Measurements from ENCODE around the gene C1orf56. TPM values are rescaled to one million over a fixed set of nuclear protein-coding genes. Genes with fewer than 3 reads are reported as not detected.
A peak's percentile ranks its signal among the peaks of the same experiment; 100 is the strongest.

The C1orf56 gene
- total and polyA plus RNA-seq, 2 experiments from 2014 or later: 2.8 to 17.7 TPM

GRCh38 chr1:151043163-151043562 lies 4.4 kb upstream of the C1orf56 start:
- no peak overlapping the region for H2AFZ ChIP-seq
- H3F3A ChIP-seq (ENCODE audit: insufficient read depth): peaks cover 8% of the 10 kb centered on the region; the same call in 1 of the 2 replicates
- DNase-seq: no peak
- no peaks in the 10 kb centered on the region for H3K9me2 ChIP-seq (ENCODE audit: insufficient read depth)
- 87 to 100% methylated on average over 1 of the region's 1 CpG for WGBS, 2 experiments (ENCODE audit: low coverage in 1 of 2, low lambda C conversion rate in 2 of 2, missing lambda C conversion rate in 2 of 2)
- 0 out of 2 replicates have a peak, but pooled peaks cover 3% of the 10 kb centered on the region for H3K4me1 ChIP-seq (ENCODE audit: insufficient read depth)
- H3K27ac ChIP-seq: no peak overlapping the region
- no peaks in the 10 kb centered on the region for H3K36me3 ChIP-seq (ENCODE audit: low read depth)
- in situ Hi-C loops (cut with MboI): no loop called here
- no peaks in the 10 kb centered on the region for H4K20me1 ChIP-seq (ENCODE audit: insufficient read depth)
- H3K27me3 ChIP-seq (replicated peaks; ENCODE audit: insufficient read depth): no peaks in the 10 kb centered on the region
- no peaks in the 10 kb centered on the region for H3K9me3 ChIP-seq (ENCODE audit: low read depth)
- H3K9ac ChIP-seq: no peak overlapping the region
- no peak overlapping the region for H3K4me3 ChIP-seq
- no peaks in the 10 kb centered on the region for H3K79me2 ChIP-seq (ENCODE audit: insufficient read depth)
- TF ChIP-seq EZH2 (IDR thresholded peaks at IDR 0.05; ENCODE audit: insufficient read depth, poor library complexity, severe bottlenecking): no peak
- no peak for TF ChIP-seq EZH2phosphoT487 (IDR thresholded peaks at IDR 0.05; ENCODE audit: insufficient read depth, low read depth)
- H3K4me2 ChIP-seq (ENCODE audit: unreplicated experiment): no peak overlapping the region

DNA sequence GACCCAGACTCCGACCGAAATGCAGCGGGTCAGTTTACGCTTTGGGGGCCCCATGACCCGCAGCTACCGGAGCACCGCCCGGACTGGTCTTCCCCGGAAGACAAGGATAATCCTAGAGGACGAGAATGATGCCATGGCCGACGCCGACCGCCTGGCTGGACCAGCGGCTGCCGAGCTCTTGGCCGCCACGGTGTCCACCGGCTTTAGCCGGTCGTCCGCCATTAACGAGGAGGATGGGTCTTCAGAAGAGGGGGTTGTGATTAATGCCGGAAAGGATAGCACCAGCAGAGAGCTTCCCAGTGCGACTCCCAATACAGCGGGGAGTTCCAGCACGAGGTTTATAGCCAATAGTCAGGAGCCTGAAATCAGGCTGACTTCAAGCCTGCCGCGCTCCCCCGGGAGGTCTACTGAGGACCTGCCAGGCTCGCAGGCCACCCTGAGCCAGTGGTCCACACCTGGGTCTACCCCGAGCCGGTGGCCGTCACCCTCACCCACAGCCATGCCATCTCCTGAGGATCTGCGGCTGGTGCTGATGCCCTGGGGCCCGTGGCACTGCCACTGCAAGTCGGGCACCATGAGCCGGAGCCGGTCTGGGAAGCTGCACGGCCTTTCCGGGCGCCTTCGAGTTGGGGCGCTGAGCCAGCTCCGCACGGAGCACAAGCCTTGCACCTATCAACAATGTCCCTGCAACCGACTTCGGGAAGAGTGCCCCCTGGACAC lies 534 bp downstream of the C1orf56 start:
- peak overlapping the region; percentile 84 for H3K9ac ChIP-seq
- peak overlapping the region; percentile 83 for H3K4me2 ChIP-seq (ENCODE audit: unreplicated experiment)
- H3K36me3 ChIP-seq (ENCODE audit: low read depth): peaks cover 25% of the 10 kb centered on the region
- TF ChIP-seq EZH2 (IDR thresholded peaks at IDR 0.05; ENCODE audit: insufficient read depth, poor library complexity, severe bottlenecking) (no peak), EZH2phosphoT487 (IDR thresholded peaks at IDR 0.05; ENCODE audit: insufficient read depth, low read depth) (no peak)
- H3F3A ChIP-seq (ENCODE audit: insufficient read depth): peaks cover 51% of the 10 kb centered on the region
- H3K9me2 ChIP-seq (ENCODE audit: insufficient read depth): no peaks in the 10 kb centered on the region
- peak overlapping the region; percentile 89 for H2AFZ ChIP-seq
- in situ Hi-C loops (cut with MboI): no loop called here
- 0 out of 2 replicates have a peak, but pooled peaks cover 13% of the 10 kb centered on the region for H3K4me1 ChIP-seq (ENCODE audit: insufficient read depth)
- 3 to 5% methylated on average over 47 to 48 of the region's 48 CpGs for WGBS, 2 experiments (ENCODE audit: low coverage in 1 of 2, low lambda C conversion rate in 2 of 2, missing lambda C conversion rate in 2 of 2)
- no peaks in the 10 kb centered on the region for H3K27me3 ChIP-seq (replicated peaks; ENCODE audit: insufficient read depth)
- H3K79me2 ChIP-seq (ENCODE audit: insufficient read depth): no peaks in the 10 kb centered on the region
- H4K20me1 ChIP-seq (ENCODE audit: insufficient read depth): no peaks in the 10 kb centered on the region
- H3K9me3 ChIP-seq (ENCODE audit: low read depth): no peaks in the 10 kb centered on the region
- DNase-seq: peak; percentile 86
- peak overlapping the region; percentile 77 for H3K4me3 ChIP-seq
- H3K27ac ChIP-seq: peak overlapping the region; percentile 71

- no peaks in the 10 kb centered on the region for H3K9me3 ChIP-seq (ENCODE audit: low read depth)
- peaks cover 30% of the 10 kb centered on the region for H3K36me3 ChIP-seq (ENCODE audit: low read depth)
- no peaks in the 10 kb centered on the region for H3K9me2 ChIP-seq (ENCODE audit: insufficient read depth)
- TF ChIP-seq EZH2 (IDR thresholded peaks at IDR 0.05; ENCODE audit: insufficient read depth, poor library complexity, severe bottlenecking) (no peak), EZH2phosphoT487 (IDR thresholded peaks at IDR 0.05; ENCODE audit: insufficient read depth, low read depth) (no peak)
- H3K4me3 ChIP-seq: peak overlapping the region; percentile 77
- H3K4me1 ChIP-seq (ENCODE audit: insufficient read depth): 0 out of 2 replicates have a peak, but pooled peaks cover 13% of the 10 kb centered on the region
- in situ Hi-C loops (cut with MboI): no loop called here
- no peaks in the 10 kb centered on the region for H3K27me3 ChIP-seq (replicated peaks; ENCODE audit: insufficient read depth)
- peak overlapping the region; percentile 71 for H3K27ac ChIP-seq
- peaks cover 4% of the 10 kb centered on the region for H3K79me2 ChIP-seq (ENCODE audit: insufficient read depth)
- peak overlapping the region; percentile 83 for H3K4me2 ChIP-seq (ENCODE audit: unreplicated experiment)
- no peak for DNase-seq
- H2AFZ ChIP-seq: peak overlapping the region; percentile 89; the same call in 1 of the 2 replicates
- no peaks in the 10 kb centered on the region for H4K20me1 ChIP-seq (ENCODE audit: insufficient read depth)
- peak overlapping the region; percentile 84 for H3K9ac ChIP-seq
- H3F3A ChIP-seq (ENCODE audit: insufficient read depth): peaks cover 56% of the 10 kb centered on the region
- 2% methylated on average over 3 of the region's 3 CpGs for whole genome bisulfite sequencing, 2 experiments (ENCODE audit: low coverage in 1 of 2, low lambda C conversion rate in 2 of 2, missing lambda C conversion rate in 2 of 2)
Measured at GRCh38 chr1:151048645-151049032, 1.1 kb downstream of the C1orf56 start.

GRCh38 chr1:151049458-151049857 lies 1.9 kb downstream of the C1orf56 start:
- H2AFZ ChIP-seq: no peak overlapping the region
- DNase-seq: no peak
- TF ChIP-seq EZH2phosphoT487 (IDR thresholded peaks at IDR 0.05; ENCODE audit: insufficient read depth, low read depth) (no peak), EZH2 (IDR thresholded peaks at IDR 0.05; ENCODE audit: insufficient read depth, poor library complexity, severe bottlenecking) (no peak)
- peaks cover 38% of the 10 kb centered on the region for H3K36me3 ChIP-seq (ENCODE audit: low read depth)
- 0 out of 2 replicates have a peak, but pooled peaks cover 13% of the 10 kb centered on the region for H3K4me1 ChIP-seq (ENCODE audit: insufficient read depth)
- no peaks in the 10 kb centered on the region for H4K20me1 ChIP-seq (ENCODE audit: insufficient read depth)
- H3F3A ChIP-seq (ENCODE audit: insufficient read depth): peaks cover 65% of the 10 kb centered on the region
- H3K79me2 ChIP-seq (ENCODE audit: insufficient read depth): peaks cover 12% of the 10 kb centered on the region
- in situ Hi-C loops (cut with MboI): no loop called here
- H3K27ac ChIP-seq: no peak overlapping the region
- no peak overlapping the region for H3K4me3 ChIP-seq
- no peak overlapping the region for H3K9ac ChIP-seq
- 84 to 85% methylated on average over 5 of the region's 5 CpGs for WGBS, 2 experiments (ENCODE audit: low coverage in 1 of 2, low lambda C conversion rate in 2 of 2, missing lambda C conversion rate in 2 of 2)
- H3K27me3 ChIP-seq (replicated peaks; ENCODE audit: insufficient read depth): no peaks in the 10 kb centered on the region
- no peaks in the 10 kb centered on the region for H3K9me2 ChIP-seq (ENCODE audit: insufficient read depth)
- H3K9me3 ChIP-seq (ENCODE audit: low read depth): no peaks in the 10 kb centered on the region
- no peak overlapping the region for H3K4me2 ChIP-seq (ENCODE audit: unreplicated experiment)

All from GM23248 (cell line).